ENCODE results near the gene GPER1.

DNA sequence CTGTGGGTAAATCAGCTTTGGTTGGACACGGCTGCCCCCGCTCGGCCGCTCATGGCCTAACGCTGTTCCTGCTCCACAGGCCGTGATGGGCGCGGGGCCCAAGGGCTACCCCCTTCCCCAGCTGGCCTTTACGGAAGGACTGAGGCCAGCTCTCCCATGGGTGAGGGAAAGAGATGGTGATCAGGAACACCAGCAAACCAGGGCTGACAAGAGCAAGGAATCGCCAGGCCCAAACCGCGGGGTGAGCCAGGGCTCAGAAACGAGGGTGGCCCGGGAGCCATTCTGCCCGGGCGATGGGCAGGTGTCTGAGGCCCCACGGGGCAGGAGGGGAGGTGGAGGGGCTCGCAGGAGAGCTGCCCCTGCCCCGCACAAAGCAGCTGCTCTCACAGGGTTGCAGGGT lies 26.6 kb downstream of the GPER1 start:
- TF ChIP-seq, protein P1, sequence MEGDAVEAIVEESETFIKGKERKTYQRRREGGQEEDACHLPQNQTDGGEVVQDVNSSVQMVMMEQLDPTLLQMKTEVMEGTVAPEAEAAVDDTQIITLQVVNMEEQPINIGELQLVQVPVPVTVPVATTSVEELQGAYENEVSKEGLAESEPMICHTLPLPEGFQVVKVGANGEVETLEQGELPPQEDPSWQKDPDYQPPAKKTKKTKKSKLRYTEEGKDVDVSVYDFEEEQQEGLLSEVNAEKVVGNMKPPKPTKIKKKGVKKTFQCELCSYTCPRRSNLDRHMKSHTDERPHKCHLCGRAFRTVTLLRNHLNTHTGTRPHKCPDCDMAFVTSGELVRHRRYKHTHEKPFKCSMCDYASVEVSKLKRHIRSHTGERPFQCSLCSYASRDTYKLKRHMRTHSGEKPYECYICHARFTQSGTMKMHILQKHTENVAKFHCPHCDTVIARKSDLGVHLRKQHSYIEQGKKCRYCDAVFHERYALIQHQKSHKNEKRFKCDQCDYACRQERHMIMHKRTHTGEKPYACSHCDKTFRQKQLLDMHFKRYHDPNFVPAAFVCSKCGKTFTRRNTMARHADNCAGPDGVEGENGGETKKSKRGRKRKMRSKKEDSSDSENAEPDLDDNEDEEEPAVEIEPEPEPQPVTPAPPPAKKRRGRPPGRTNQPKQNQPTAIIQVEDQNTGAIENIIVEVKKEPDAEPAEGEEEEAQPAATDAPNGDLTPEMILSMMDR (IDR thresholded peaks at IDR 0.05): no peak
- TF ChIP-seq POLR2A (IDR thresholded peaks at IDR 0.05): no peak

Measured in adrenal gland (tissue), 5 donors.